HG03064 (cell line): Measurements from ENCODE around the gene COX5A.

Experiments used
- ATAC-seq: cut with Tn5 transposase; IDR thresholded peaks from one replicate; pipeline ENCODE4 v1.9.1; 2021; ENCODE audit warnings: low read depth; ENCODE audit not compliant: unreplicated experiment

COX5A gene

GRCh38 chr15:74873036-74873755, 64.7 kb downstream of the COX5A start, which contains the start of gene SCAMP2:
Gene SCAMP2 (minus strand): TSS chr15:74873365. CDS start chr15:74873255, 110 bp downstream.
- peak; percentile 58 for ATAC-seq

DNA sequence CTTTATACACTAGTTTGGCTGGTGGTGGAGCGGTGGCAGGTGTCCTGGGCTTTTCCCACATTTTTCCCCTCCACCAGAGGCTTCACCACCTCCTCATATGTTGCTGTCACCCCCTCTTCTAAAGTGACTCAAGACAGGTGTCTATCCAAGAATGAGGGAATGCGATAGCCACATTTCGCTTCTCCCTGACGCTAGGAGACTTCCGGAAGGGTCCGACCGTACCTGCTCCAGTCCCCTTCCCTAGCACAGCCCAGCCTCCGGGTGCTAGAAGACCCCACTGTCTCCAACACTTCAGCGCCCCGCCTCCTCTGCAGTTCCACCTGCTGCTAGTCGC, 65.2 kb downstream of the COX5A start:
- no peak for ATAC-seq

GRCh38 chr15:74870436-74871215, 67.2 kb downstream of the COX5A start:
- ATAC-seq, result no peak
